BE2C (cell line): ENCODE measurements around the gene FUOM.

ENCODE experiments used
- DNase-seq: peaks from one replicate; pipeline ENCODE4 v3.0.0-alpha.2; 2020
- H3K27me3 ChIP-seq: fragments of 250-450 bp; sonication (Bioruptor Pico); 2 replicates; pipeline ENCODE4 v1.5.1; 2020; ENCODE audit warnings: mild to moderate bottlenecking
- H3K36me3 ChIP-seq: fragments of 250-450 bp; sonication (Bioruptor Pico); 2 replicates; pipeline ENCODE4 v1.5.1; 2020; ENCODE audit warnings: mild to moderate bottlenecking
- H3K4me1 ChIP-seq: fragments of 250-450 bp; sonication (Bioruptor Pico); 2 replicates; pipeline ENCODE4 v1.5.1; 2020
- H3K4me3 ChIP-seq: 2 replicates; pipeline ENCODE4 v1.5.1; 2011; ENCODE audit warnings: low read depth, low read length
- H3K9me3 ChIP-seq: fragments of 250-450 bp; sonication (Bioruptor Pico); 2 replicates; pipeline ENCODE4 v1.5.1; 2020
- TF ChIP-seq, protein P1 (sequence below): IDR thresholded peaks from 2 replicates; pipeline ENCODE4 v1.5.1; 2012; ENCODE audit warnings: mild to moderate bottlenecking, low read depth, low read length

FUOM gene

GRCh38 chr10:133347710-133348517 lies 9.9 kb downstream of the FUOM start:
- no peaks in the 10 kb centered on the region for H3K36me3 ChIP-seq
- no peaks in the 10 kb centered on the region for H3K9me3 ChIP-seq
- no peaks in the 10 kb centered on the region; the same call in none of the 2 replicates for H3K27me3 ChIP-seq
- no peaks in the 10 kb centered on the region; the same call in 1 of the 2 replicates for H3K4me1 ChIP-seq
- no peak overlapping the region for H3K4me3 ChIP-seq
- TF ChIP-seq, protein P1, sequence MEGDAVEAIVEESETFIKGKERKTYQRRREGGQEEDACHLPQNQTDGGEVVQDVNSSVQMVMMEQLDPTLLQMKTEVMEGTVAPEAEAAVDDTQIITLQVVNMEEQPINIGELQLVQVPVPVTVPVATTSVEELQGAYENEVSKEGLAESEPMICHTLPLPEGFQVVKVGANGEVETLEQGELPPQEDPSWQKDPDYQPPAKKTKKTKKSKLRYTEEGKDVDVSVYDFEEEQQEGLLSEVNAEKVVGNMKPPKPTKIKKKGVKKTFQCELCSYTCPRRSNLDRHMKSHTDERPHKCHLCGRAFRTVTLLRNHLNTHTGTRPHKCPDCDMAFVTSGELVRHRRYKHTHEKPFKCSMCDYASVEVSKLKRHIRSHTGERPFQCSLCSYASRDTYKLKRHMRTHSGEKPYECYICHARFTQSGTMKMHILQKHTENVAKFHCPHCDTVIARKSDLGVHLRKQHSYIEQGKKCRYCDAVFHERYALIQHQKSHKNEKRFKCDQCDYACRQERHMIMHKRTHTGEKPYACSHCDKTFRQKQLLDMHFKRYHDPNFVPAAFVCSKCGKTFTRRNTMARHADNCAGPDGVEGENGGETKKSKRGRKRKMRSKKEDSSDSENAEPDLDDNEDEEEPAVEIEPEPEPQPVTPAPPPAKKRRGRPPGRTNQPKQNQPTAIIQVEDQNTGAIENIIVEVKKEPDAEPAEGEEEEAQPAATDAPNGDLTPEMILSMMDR, result no peak
- no peak for DNase-seq

DNA sequence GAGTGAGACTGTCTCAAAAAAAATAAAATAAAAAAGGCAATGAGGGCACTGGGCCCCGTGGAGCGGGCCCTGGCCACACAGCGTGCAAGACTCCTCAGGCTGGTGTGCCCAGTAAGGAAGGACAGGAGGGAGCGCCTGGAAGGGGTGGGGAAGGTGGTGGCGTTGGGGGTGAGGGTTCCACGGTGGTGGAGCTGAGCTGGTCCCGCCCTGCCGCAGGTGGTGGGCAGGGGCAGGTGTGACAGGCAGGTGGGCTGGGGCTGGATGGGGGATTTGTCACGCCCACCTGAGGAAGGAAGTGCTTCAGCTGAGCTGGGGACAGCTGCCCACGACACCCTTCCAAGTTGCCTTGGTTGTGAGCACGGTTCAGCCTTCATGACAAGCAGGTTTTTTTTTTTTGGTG lies 11.4 kb downstream of the FUOM start:
- TF ChIP-seq, protein P1, result no peak
- Histone ChIP-seq H3K4me1 (no peaks in the 10 kb centered on the region; the same call in 1 of the 2 replicates), H3K27me3 (peaks cover 4% of the 10 kb centered on the region), H3K9me3 (no peaks in the 10 kb centered on the region), H3K4me3 (no peak overlapping the region), H3K36me3 (no peaks in the 10 kb centered on the region)
- no peak for DNase-seq

DNA sequence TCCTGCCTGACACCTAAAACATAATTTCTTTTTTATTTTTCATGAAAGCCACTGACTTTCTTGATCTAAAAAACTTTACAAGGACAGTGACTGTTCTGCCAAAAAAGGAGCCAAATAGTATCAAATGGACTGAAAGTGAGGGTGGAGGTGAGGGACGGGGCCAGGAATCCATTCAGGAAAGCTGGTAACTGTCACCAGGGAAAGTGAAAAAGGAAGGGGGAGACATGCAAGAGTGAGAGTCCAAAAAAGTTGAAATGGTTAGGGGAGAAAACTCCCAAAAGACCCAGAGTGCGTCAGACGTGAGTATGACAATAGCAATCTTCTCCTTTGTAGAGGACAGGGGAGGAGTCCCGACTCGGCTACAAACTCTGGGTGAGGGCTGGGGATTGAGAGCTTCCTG lies 13.6 kb downstream of the FUOM start:
- no peak for DNase-seq
- H3K36me3 ChIP-seq, result no peaks in the 10 kb centered on the region
- H3K4me3 ChIP-seq, result no peak overlapping the region
- H3K27me3 ChIP-seq, result peaks cover 4% of the 10 kb centered on the region
- H3K9me3 ChIP-seq, result no peaks in the 10 kb centered on the region
- no peaks in the 10 kb centered on the region; the same call in 1 of the 2 replicates for H3K4me1 ChIP-seq
- TF ChIP-seq, protein P1, result no peak

GRCh38 chr10:133343558-133343957 lies 14.3 kb downstream of the FUOM start:
- Histone ChIP-seq H3K27me3 (peaks cover 4% of the 10 kb centered on the region), H3K9me3 (no peaks in the 10 kb centered on the region), H3K4me3 (no peak overlapping the region), H3K4me1 (no peaks in the 10 kb centered on the region; the same call in 1 of the 2 replicates), H3K36me3 (no peaks in the 10 kb centered on the region)
- DNase-seq, result no peak
- TF ChIP-seq, protein P1, result no peak

DNA sequence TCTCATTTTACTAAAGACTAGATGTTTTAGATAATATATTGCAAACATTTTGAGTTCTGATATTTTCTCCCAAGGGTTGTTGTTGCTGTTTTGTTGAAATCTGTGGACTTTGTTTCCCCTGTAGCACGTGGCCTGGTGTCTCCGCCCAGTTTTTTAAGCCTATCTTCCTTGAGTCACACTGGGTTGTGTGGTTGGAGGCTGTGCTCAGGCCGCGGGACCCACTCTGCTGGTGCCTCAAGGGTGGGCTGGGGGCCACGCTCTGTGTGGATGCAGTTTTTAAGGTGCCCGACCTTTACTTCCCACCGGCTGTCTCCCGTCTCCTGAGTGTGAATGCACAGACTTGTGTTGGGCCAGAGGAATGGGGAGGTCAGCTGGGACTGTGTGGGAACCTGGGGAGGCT lies 14.9 kb downstream of the FUOM start:
- DNase-seq, result no peak
- H3K4me3 ChIP-seq, result no peak overlapping the region

More for the DNA sequence above, 14.9 kb downstream of the FUOM start:
- Histone ChIP-seq H3K27me3 (peaks cover 4% of the 10 kb centered on the region), H3K4me1 (no peaks in the 10 kb centered on the region; the same call in 1 of the 2 replicates), H3K9me3 (no peaks in the 10 kb centered on the region), H3K36me3 (no peaks in the 10 kb centered on the region)
- TF ChIP-seq, protein P1, result no peak
